Measurements from ENCODE around the gene HOXC13. TPM values are rescaled to one million over a fixed set of nuclear protein-coding genes. Genes with fewer than 3 reads are reported as not detected.

The HOXC13 gene
- total RNA-seq, 1 donor from 2014 or later: not detected

GRCh38 chr12:53975064-53975471, 36.4 kb downstream of the HOXC13 start:
- Mint-ChIP-seq H3K4me1 (ENCODE audit: unreplicated experiment) (peaks cover 15% of the 10 kb centered on the region), H3K4me3 (ENCODE audit: unreplicated experiment) (peak overlapping the region; percentile 52), H3K27ac (ENCODE audit: unreplicated experiment) (no peak overlapping the region), H3K9me3 (ENCODE audit: unreplicated experiment) (no peaks in the 10 kb centered on the region), H3K27me3 (ENCODE audit: unreplicated experiment) (peaks cover 90% of the 10 kb centered on the region), H3K36me3 (ENCODE audit: unreplicated experiment) (no peaks in the 10 kb centered on the region)
- DNase-seq (ENCODE audit: extremely low spot score, unreplicated experiment): no peak
- TF ChIP-seq, protein P1, sequence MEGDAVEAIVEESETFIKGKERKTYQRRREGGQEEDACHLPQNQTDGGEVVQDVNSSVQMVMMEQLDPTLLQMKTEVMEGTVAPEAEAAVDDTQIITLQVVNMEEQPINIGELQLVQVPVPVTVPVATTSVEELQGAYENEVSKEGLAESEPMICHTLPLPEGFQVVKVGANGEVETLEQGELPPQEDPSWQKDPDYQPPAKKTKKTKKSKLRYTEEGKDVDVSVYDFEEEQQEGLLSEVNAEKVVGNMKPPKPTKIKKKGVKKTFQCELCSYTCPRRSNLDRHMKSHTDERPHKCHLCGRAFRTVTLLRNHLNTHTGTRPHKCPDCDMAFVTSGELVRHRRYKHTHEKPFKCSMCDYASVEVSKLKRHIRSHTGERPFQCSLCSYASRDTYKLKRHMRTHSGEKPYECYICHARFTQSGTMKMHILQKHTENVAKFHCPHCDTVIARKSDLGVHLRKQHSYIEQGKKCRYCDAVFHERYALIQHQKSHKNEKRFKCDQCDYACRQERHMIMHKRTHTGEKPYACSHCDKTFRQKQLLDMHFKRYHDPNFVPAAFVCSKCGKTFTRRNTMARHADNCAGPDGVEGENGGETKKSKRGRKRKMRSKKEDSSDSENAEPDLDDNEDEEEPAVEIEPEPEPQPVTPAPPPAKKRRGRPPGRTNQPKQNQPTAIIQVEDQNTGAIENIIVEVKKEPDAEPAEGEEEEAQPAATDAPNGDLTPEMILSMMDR (IDR thresholded peaks at IDR 0.05): no peak

DNA sequence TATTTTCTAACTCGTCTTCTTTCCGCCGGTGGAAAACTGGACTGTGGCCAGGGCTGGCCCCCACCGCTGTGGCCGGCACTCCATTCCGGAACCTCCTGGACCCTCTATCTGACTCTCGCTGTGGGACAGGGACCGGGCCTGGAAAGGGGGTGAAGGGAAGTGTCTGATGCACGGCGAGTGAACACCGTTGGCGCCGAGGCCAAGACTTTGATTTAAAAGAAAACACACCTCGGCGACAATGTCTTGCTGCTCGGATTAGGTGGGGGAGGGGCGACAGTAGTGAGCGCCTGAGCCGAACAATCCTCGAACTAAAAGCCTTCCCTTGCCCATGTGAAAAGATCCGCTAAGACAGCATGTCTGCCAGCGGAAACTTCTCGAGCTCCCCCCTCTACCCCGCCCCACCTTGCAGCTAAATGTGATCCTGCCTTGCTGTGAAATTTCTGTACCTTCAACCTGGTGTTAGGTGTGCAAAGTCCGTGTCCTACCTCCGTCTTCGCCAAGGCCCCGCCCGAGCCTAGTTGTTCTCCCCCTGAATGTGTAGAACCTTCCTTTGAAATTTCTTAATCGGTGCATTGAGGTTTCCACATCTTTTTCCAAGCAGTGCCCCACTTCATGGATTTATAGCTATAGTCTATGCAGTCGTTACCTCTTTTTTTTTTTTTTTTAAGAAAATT, 37.0 kb downstream of the HOXC13 start:
- no peak for DNase-seq (ENCODE audit: extremely low spot score, unreplicated experiment)
- TF ChIP-seq, protein P1 (IDR thresholded peaks at IDR 0.05): no peak
- peaks cover 90% of the 10 kb centered on the region for H3K27me3 Mint-ChIP-seq (ENCODE audit: unreplicated experiment)
- H3K27ac Mint-ChIP-seq (ENCODE audit: unreplicated experiment): no peak overlapping the region
- H3K36me3 Mint-ChIP-seq (ENCODE audit: unreplicated experiment): no peaks in the 10 kb centered on the region
- no peaks in the 10 kb centered on the region for H3K9me3 Mint-ChIP-seq (ENCODE audit: unreplicated experiment)
- H3K4me1 Mint-ChIP-seq (ENCODE audit: unreplicated experiment): peaks cover 15% of the 10 kb centered on the region
- H3K4me3 Mint-ChIP-seq (ENCODE audit: unreplicated experiment): no peak overlapping the region

GRCh38 chr12:53976172-53976822, 37.7 kb downstream of the HOXC13 start:
- Mint-ChIP-seq H3K36me3 (ENCODE audit: unreplicated experiment) (no peaks in the 10 kb centered on the region), H3K27me3 (ENCODE audit: unreplicated experiment) (peaks cover 90% of the 10 kb centered on the region), H3K4me1 (ENCODE audit: unreplicated experiment) (peaks cover 15% of the 10 kb centered on the region), H3K27ac (ENCODE audit: unreplicated experiment) (no peak overlapping the region), H3K9me3 (ENCODE audit: unreplicated experiment) (no peaks in the 10 kb centered on the region), H3K4me3 (ENCODE audit: unreplicated experiment) (no peak overlapping the region)
- TF ChIP-seq, protein P1 (IDR thresholded peaks at IDR 0.05): no peak
- DNase-seq (ENCODE audit: extremely low spot score, unreplicated experiment): no peak

DNA sequence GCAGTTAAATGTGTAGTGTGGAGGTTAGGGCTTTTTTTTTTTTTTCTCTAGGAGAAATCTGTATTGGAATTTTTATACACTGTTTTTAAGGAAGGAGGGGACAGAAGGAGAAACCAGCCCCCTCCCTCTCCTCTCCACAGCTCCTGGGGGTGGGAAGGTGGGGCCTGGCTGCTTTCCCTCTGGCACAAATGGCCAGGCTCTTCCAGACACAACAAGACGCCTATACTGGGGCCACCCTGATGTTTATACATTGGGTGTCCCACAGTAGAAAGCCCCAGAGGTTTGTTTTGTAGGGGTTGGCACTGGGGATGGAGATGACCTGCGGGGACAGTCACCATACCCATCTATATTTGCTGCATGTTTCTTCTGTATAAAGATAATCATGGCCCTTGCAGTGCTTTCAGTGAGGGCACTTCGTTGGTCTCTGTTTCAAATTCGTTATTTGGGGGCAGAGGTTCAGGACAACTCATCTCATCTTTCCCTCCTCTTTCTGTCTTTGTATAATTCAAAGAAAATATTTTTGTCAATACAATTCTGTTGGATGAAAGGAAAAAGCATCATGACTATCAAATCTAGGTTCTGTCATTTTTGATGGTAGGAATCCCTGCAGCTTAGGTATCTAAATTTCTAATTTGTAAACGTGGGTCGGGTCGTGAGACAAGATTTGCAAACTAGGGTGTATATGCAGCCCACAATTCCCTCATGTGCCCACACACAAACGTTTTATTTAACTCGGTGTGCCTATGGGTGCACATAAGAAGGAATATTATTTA, 38.4 kb downstream of the HOXC13 start:
- Mint-ChIP-seq H3K4me1 (ENCODE audit: unreplicated experiment) (peaks cover 15% of the 10 kb centered on the region), H3K27ac (ENCODE audit: unreplicated experiment) (no peak overlapping the region), H3K9me3 (ENCODE audit: unreplicated experiment) (no peaks in the 10 kb centered on the region), H3K36me3 (ENCODE audit: unreplicated experiment) (no peaks in the 10 kb centered on the region), H3K4me3 (ENCODE audit: unreplicated experiment) (no peak overlapping the region), H3K27me3 (ENCODE audit: unreplicated experiment) (peaks cover 90% of the 10 kb centered on the region)
- DNase-seq (ENCODE audit: extremely low spot score, unreplicated experiment): no peak
- TF ChIP-seq, protein P1 (IDR thresholded peaks at IDR 0.05): no peak

All from osteocyte (in vitro differentiated cells).